NCI-H446 treated with DMSO at 0.1 percent for 48 hours (cell line): Measurements from ENCODE around the gene TMEM175.

ENCODE experiments used
- DNase-seq: peaks from one replicate; lab custom pipeline; 2025; lab: John Stamatoyannopoulos, UW

TMEM175 gene

DNA sequence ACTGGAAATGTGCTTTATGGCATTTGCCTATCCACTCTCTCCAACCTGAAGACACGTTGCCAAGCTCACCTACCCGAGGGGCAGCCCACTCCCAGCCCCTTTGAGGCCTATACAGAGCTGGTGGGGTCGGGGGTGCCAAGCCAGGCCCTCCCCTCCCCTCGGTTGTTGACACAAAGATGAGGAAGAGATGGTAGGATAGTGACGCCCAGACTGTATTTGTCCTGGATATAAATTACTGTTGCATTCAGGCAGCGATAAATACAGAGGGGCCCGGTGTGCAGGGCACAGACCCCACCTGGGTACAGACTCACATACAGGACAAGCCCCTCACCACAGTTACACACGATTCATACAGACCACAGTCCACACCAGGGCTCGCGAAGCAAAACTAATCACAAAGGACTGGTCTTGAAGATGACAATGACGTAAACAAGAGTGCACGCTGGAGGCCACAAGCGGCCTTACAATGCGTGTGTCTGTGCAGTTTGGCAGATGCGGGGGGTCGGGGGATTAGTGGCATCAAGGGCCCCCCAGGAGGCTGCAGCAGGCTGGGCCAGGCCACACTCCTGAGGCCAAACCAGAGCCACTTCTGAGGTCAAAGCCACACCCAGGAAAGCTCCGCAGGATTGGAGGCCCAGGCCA is 26.6 kb downstream of the TMEM175 start:
- no peak for DNase-seq

DNA sequence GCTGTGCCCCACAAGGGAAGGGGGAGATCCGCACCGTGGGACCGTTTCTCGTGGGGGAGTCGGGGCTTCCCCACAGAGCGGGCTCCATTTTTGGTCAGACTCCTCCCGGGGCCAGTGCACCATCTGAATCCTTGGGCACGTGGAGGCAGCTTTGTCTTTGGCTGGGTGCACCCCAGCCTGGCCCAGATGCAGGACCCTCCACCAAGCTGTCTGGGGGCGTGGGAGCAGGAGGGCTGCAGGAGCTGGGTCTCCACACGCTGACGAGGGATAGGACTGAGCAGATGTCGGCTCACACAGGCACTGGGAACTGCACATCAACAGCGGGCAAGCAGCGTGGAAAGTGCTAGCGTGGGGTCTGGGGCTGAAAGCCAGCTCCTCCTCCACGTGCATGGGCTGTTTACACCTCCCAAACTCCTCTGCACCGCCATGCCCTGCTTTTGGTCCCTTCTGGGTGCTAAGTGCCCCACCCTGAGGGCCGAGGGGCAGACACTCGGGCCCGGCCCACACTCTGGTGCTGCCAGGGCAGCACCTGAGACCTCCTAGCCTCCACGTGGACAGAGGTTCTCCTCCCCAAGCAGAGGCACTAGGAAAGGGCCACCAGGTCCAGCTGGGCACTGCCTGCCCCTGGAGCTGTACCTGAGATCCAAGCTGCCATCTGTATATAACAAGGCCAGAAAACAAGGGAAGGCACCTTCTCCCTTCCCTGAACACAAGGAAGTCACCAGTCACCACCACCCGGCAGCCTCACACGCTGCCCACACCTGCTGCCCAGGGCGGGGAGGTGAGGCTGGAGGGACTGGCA is 27.3 kb downstream of the TMEM175 start:
- no peak for DNase-seq

DNA sequence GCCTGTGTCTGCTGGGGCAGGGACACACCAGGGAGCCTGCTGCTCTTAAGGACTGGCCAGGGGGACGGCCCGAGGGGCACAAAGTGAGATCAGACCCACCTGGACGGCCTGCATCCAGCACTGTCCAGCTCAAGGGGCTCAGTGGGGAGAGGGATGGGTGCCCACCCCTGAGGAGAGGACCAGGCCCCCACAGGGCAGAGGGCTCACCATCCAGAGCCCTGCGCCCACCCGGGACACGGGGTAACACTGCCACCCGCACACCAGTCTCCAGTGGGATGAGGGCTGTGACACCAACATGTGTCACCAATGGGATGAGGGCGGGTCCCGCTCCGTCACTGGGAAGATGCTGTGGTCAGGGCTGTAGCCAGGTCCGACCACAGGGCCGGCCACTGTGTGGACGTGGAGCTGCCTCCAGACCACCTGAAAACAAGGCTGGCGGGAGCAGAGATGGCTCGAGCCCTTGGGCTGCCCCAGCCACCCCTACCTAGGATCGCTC is 27.9 kb downstream of the TMEM175 start:
- no peak for DNase-seq

DNA sequence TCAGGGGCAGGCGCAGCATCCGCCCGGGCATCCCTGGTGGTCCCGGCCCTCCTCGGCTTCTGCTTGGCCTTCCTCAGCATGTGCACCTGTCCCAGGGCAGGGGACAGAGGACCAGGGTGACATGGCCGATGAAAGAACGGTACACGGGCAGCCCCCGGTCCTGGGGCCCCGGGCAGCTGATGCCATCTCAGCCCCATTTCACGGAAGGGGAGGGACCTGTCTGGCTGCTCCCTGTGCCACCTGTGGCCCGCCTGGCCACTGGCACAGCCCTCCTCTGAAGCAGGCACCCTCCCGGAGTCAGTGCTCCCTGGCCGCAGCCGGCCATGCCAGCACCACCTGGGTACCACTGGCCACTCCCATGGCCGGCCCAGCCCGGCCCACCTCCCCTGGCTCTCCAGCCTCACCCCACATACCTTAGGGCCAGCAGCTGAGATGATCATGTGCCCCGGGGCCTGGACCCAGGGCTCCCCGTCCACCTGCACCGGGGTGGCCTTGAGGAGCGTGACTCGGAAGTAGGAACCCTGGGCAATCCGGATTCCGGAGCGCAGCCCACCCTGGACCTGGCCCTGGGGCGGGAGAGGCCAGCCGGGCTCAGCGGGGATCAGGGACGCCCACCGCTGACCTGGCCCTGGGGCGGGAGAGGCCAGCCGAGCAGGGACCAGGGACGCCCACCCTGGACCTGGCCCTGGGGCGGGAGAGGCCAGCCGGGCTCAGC is 28.5 kb downstream of the TMEM175 start:
- no peak for DNase-seq

- DNase-seq, result no peak
Observed at GRCh38 chr4:961351-962230, 29.3 kb downstream of the TMEM175 start.

DNA sequence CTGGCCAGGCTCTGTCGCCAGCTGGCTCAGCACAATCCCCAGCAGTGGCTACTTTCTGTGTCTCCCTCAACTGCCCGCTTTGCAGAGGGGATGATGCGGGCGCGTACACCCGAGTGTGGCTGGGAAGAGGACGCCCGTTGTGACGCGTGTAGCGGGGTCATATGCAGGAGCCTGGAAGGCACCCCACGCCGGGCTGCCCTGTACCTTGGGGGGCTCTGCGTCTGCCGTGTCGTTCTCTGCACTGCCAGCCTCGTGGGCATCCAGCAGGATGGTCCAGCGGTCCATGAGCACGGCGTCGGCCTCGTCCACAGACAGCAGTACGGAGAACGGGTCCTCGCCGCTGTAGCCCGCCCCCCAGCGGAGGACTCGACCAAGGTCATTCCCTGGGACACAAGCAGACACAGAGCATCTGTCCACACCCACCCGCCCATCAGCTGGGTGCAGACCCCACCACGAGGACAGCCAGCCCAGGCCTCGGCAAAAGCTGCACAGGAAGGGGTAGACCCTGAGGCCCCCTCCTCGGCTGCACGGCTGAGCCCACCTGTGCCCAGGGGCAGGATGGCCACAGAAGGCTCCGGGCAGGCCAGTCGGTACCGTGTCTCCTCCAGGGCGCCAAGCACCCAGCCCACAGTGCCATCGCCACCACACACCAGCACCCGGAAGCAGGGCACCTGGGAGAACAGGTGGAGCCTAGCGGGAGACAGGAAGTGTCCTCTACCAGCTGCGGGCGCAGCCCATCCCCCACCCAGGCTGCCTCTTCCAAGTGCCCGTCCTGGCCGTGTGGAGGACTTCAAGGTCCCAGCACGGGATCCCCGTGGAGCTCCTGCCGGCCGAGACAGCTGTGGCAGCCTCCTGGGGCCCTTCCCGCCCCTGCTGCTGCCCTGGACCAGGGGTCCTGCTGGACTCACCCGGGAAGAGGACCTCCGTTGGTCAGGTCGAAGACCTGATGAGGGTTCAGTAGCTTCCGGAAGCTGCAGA is 30.3 kb downstream of the TMEM175 start:
- DNase-seq, result no peak

DNA sequence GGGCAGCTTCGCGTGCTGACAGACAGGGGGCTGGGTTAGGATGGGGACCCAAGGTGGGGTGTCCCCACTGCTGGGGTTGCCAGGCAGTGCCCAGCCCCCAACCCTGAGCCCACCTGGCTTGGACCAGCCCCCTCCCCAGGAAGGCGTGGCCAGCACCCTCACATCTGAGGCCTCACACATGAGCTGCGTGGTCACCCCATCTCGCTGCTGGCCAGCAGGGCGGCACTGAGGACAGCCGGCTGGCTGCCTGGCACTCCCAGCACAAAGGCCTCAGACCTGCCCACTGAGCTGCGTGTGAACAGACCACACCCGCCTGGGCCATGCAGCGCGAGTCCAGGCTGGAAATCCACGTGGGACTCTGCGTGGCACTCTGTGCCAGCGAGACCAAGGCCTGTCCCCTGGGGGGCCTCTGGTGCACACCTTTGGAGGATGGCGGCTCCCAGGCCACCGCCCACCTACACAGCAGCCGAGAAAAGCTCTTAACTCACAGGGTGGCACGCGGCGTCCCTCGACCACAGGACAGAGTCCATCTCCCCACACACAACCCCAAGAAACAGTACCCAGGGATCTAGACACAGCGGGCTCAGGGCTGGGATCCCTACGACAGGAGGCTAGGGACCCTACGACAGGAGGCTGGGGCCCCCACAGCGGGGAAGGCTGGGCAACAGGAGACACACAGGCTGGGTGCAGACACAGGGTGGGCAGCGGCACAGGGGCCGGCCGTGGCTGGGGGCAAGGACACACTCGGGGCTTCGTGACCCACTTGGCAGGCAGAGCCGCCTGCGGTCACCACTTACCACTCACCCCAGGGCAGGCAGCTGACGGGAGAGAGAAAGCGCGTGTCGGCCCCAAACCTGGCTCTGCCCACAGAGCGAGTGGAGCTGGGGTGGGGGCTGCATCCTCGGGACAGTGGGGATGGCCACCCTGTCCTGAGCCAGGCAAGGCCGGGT is 31.3 kb downstream of the TMEM175 start:
- no peak for DNase-seq

DNA sequence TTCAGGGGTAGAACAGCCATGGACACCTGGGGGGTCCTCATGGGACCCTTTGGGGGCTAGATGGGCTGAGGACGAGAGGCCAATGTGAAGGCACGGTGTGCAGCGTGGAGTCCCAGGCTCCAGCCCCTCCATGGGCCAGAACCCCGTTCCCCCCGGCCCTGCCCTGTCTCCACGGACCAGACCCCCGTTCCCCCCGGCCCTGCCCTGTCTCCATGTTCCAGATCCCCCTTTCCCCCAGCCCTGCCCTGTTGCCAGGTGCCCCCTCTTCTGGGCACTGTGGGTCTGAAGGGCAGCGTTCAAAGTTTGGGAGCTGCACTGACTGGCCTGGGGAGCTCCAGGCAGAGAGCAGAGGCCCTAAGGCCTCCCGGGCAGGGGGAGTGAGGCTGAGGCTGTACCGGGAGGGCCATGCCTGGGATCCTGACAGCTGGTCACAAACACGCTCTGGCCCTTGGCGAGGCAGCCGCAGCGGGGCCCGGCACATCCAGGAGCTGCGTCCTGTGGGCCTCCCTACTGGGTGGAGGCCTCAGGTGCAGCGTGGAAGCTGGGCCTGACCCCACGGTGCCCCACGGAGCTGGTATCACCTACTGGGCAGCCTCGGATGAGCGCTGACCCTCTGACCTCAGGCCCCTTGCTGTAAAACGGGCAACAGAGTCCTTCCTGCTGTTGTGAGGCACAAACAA is 32.2 kb downstream of the TMEM175 start:
- no peak for DNase-seq

DNA sequence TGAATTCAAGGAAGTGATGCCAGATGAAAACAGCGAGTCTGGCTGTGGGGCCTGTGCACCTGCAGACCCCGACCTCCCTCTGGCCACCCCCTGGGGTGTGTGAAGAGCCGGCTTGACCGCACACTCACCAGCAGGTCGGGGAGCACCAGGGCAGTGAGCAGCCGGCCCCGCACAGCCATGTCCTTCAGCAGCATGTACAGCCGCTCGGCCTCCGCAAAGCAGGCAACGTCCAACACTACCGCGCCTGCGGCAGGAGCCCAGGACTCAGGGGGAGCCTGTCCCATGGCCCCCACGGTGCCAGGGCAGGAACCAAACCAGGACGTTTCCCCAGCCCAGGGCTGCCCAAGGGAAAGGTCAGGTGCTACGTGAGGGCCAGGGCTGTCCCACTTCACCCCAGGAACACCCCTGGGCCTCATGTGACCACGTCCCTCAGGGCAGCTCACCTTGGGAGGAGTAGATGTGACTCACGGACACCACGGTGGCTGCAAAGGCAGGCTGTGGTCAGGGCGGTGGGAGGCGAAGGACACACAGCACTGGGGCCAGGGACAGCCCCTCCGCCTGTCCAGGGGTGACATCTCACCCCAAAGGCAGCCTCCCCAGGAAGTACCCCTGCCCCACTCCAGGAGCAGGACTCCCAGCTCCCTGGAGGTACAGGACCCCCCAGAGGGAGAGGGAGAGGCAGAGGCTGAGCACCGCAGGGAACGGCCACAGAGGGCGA is 32.9 kb downstream of the TMEM175 start:
- DNase-seq, result no peak

DNA sequence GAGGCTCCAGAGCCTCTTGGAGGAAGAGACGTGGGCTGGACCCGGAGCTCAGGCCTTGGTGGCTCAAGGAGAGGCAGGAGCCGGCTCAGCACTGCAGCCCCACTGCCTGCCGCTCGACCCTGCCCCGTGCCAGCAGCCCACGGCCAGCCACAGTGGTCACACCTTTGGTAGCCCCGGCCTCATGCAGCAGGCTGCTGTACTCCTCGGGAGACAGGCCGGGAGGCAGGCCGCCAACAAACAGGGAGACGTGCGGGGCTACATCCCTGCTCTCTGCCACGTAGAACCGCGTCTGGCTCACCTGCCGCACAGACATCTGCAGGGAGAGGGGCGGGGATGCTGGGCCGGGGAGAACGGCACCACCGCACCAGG is 33.5 kb downstream of the TMEM175 start:
- DNase-seq, result no peak

- no peak for DNase-seq
Observed at GRCh38 chr4:966266-967112, 34.2 kb downstream of the TMEM175 start.

DNA sequence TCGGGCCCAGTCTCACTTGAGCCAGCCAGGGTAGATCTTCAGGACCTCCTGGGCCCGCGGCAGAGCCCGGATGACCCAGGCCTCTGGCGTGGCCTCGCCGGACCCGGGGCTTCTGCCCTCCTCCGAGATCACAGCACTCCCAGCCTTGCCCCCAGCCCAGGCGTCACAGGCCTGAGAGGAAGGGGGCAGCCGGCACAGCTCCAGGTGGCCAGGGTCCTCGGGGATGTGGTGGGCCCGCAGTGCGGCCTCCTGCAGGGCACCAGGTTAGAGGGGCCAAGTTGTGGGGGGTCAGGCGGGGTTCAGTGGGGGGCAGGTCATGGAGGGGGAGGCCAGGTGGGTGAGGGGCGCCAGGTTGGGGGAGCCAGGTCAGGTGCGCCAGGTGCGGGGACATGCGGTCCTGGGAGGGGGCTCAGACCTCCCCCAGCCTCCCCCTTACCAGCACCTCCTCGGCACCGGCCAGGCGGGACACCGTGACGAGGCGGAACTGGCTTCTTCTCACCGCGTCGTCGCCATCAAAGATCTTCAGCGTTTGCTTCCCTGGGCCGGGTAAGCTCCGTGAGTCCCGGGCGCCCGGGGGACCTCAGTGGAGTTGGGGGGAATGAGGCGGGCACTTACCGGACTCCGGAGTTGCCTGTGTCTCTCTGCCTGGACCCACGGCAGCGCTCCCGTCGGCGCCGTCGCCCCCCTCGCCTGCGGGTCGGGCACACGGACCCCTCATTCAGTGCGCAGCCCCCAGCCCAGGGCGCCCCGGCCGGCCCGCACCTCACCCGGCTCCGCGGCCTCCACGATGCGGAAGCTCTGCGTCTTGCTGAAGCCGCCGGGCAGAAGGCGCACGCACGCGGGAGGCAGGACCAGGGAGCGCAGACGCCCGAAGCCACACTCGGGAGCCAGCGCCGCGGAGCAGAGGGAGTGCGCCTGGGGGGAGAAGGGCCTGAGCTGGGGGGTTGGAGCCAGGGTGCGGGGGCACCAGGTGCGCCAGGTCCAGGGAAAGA is 35.1 kb downstream of the TMEM175 start:
- DNase-seq, result no peak

GRCh38 chr4:968221-968620 is 36.0 kb downstream of the TMEM175 start:
- DNase-seq, result no peak

DNA sequence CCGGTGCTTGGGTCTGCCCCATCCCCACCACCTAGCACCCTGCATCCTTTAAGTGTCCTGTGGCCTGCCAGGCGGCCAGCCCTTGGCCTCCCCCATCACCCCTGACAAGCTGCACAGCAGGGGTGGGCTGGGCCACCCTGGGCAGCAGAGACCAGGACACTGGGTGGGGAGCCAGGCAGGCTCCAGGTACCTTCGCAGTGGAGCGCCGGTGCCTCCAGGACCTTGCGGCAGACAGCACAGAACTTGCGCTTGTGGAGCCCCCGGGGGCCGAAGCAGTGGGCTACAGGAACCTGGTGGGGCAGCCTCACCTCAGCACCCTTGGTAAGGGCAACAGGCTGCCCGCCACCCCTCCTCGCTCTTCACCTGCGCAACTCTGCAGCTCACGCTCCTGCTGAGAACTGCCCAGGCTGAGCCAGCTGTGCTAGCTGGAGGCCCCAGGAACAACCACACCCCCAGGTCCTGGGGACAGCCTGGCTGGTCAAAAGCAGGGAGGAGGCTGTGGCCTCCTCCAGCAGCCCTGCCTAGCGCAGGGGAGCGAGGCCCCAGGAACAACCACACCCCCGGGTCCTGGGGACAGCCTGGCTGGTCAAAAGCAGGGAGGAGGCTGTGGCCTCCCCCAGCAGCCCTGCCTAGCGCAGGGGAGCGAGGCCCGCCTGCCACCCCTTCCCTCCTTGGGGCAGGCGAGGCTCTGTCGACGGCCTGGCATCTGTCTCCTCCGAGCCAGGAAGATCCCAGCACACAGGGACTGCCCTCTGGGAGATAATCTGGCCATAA is 36.5 kb downstream of the TMEM175 start:
- DNase-seq, result no peak

DNA sequence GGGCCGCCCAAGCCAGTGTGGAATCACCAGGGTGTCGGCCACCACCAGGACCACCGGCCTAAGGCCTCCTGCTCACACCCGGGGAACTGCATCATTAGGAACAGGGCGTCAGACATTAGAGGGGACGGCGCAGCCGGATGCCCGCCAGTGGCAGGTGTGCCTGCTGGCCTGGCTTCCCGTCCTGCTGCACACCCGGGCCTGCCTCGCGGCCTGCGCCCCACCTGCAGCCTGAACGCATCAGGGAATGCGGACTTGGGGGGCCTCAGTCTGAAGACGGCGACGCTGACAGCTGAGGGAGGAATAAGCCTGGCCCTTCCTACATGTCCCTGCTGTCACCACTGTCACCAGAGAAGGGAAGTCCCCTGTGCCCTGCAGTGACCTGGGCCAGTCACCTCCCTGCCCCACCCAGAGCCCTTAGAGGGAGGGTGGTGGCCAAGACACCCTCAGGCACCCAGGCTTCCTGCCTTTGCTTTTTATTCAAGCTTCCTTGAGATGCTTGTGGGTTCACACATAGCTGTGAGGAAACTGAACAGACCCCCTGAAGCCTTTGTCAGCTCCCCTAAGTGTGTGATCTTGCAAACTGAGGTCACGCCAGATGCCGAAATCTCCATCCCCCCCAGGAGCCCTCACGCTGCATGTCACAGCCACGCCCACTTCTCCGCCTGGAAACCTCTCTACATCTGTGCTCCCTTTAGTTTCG is 37.9 kb downstream of the TMEM175 start:
- DNase-seq, result no peak
